GM12878 (cell line): ENCODE results near the gene MND1. TPM values are rescaled to one million over a fixed set of nuclear protein-coding genes. Genes with fewer than 3 reads are reported as not detected.

Experiments used
- ATAC-seq: fragments of 200-7000 bp; cut with Tn5 transposase; 3 replicates; pipeline ENCODE4 v1.9.1; 2020; ENCODE audit warnings: mild to moderate bottlenecking, moderate library complexity
- BruUV-seq: library from RNA; stranded (reverse); fragments of 400-500 nt; replicated peaks from 2 replicates; lab custom pipeline; 2021; lab: Mats Ljungman, UMichigan
- CTCF ChIA-PET: fragments of 300-600 bp; sonication (Branson Sonifier 250); formaldehyde crosslinking; extraction: SDS; loops from one replicate; lab custom pipeline; 2021; ENCODE audit warnings: inconsistent platforms; lab: Yijun Ruan, JAX
- POLR2A ChIA-PET: fragments of 350-600 bp; formaldehyde crosslinking; extraction: SDS; loops from one replicate; lab custom pipeline; 2021; ENCODE audit warnings: inconsistent platforms; lab: Charles Lee
- RAD21 ChIA-PET: fragments of 300-600 bp; sonication (Branson Sonifier 250); formaldehyde crosslinking; loops from one replicate; lab custom pipeline; 2023; ENCODE audit warnings: antibody characterized with exemption; ENCODE audit not compliant: unreplicated experiment; lab: Charles Lee
- SMC1A ChIA-PET: fragments of 300-600 bp; sonication (Branson Sonifier 250); formaldehyde crosslinking; loops from one replicate; lab custom pipeline; 2023; ENCODE audit not compliant: unreplicated experiment, uncharacterized antibody; lab: Charles Lee
- DNase-seq: peaks from one replicate; pipeline ENCODE4 v3.0.0-alpha.2; 2011; ENCODE audit warnings: low read depth, low spot score
- FAIRE-seq: peaks from 3 replicates; lab custom pipeline; 2011; peaks lifted over from hg19 to GRCh38; lab: Jason Lieb, UNC
- H2AFZ ChIP-seq: 2 replicates; pipeline ENCODE4 v1.6.0; 2011; ENCODE audit warnings: low read depth, low read length, control low read depth; ENCODE audit not compliant: control insufficient read depth
- H3K27ac ChIP-seq: 2 replicates; pipeline ENCODE4 v1.5.1; 2011; ENCODE audit warnings: control low read depth; ENCODE audit not compliant: control insufficient read depth, insufficient read depth
- H3K27me3 ChIP-seq, 2 experiments: replicated peaks in 1 of 2; 2 replicates each; pipeline versions ENCODE4 v1.6.0 to v1.6.1; 2011; ENCODE audit warnings: low read length in 1 of 2; ENCODE audit not compliant: control insufficient read depth in 2 of 2, insufficient read depth in 2 of 2
- H3K36me3 ChIP-seq, 2 experiments: 2 replicates each; pipeline ENCODE4 v1.5.1; 2011; ENCODE audit warnings: low read length in 1 of 2; ENCODE audit not compliant: control insufficient read depth in 2 of 2, insufficient read depth in 2 of 2
- H3K4me1 ChIP-seq: 2 replicates; pipeline ENCODE4 v1.6.1; 2011; ENCODE audit warnings: mild to moderate bottlenecking, low read length, moderate library complexity, mixed read lengths; ENCODE audit not compliant: control insufficient read depth, insufficient read depth
- H3K4me2 ChIP-seq: 2 replicates; pipeline ENCODE4 v1.6.0; 2011; ENCODE audit warnings: control low read depth; ENCODE audit not compliant: control insufficient read depth, insufficient read depth
- H3K4me3 ChIP-seq: fragments of 200-600 bp; sonication (generic); 2 replicates; pipeline ENCODE4 v1.5.1; 2016
- H3K79me2 ChIP-seq: 2 replicates; pipeline ENCODE4 v1.6.0; 2011; ENCODE audit warnings: low read length; ENCODE audit not compliant: control insufficient read depth, insufficient read depth
- H3K9ac ChIP-seq: 2 replicates; pipeline ENCODE4 v1.8.0; 2011; ENCODE audit warnings: low read length, control low read depth, mixed read lengths; ENCODE audit not compliant: control insufficient read depth, insufficient read depth
- H3K9me3 ChIP-seq: replicated peaks from 3 replicates; pipeline ENCODE4 v1.5.1; 2011; ENCODE audit warnings: mild to moderate bottlenecking, low read length; ENCODE audit not compliant: control insufficient read depth, insufficient read depth
- H4K20me1 ChIP-seq: 2 replicates; pipeline ENCODE4 v1.6.0; 2011; ENCODE audit not compliant: control insufficient read depth, insufficient read depth
- ATF7 ChIP-seq: fragments of 450-650 bp; IDR thresholded peaks from 2 replicates; pipeline ENCODE4 v1.6.1; 2016; ENCODE audit warnings: low read depth, mild to moderate bottlenecking
- BMI1 ChIP-seq: fragments of 450-650 bp; IDR thresholded peaks from 2 replicates; pipeline ENCODE4 v1.6.1; 2016; ENCODE audit warnings: mild to moderate bottlenecking, moderate library complexity, borderline replicate concordance
- CUX1 ChIP-seq: IDR thresholded peaks from 2 replicates; pipeline ENCODE4 v1.6.1; 2012; ENCODE audit warnings: improper control_type of control experiment, low read depth, low read length; ENCODE audit not compliant: insufficient replicate concordance
- E4F1 ChIP-seq: fragments of 450-650 bp; IDR thresholded peaks from 2 replicates; pipeline ENCODE4 v1.6.1; 2018; ENCODE audit warnings: borderline replicate concordance, mild to moderate bottlenecking; ENCODE audit not compliant: partially characterized antibody
- PML ChIP-seq: IDR thresholded peaks from 2 replicates; pipeline ENCODE4 v1.6.1; 2012; ENCODE audit warnings: low read length, inconsistent platforms
- SMAD5 ChIP-seq: IDR thresholded peaks from 2 replicates; pipeline ENCODE4 v1.6.1; 2016; ENCODE audit warnings: antibody characterized with exemption, low read depth
- SRF ChIP-seq, 2 experiments: IDR thresholded peaks; 2 replicates each; pipeline ENCODE4 v1.6.1; 2011; ENCODE audit warnings: low read depth in 2 of 2, low read length in 2 of 2, mild to moderate bottlenecking in 1 of 2, moderate library complexity in 1 of 2
- ZNF592 ChIP-seq: fragments of 450-650 bp; IDR thresholded peaks from 2 replicates; pipeline ENCODE4 v1.6.1; 2017; ENCODE audit warnings: mild to moderate bottlenecking, moderate library complexity
- WGBS: methylation state at CpG from one replicate; pipeline ENCODE4 v1.1.6; 2016; ENCODE audit warnings: low lambda C conversion rate; ENCODE audit not compliant: insufficient replicate concordance, insufficient coverage; ENCODE audit errors: missing lambda C conversion rate; 5-methylcytosine and 5-hydroxymethylcytosine counted together
- in situ Hi-C: fragments of 300-500 bp; cut with MboI; formaldehyde crosslinking; loops from 9 replicates; pipeline ENCODE4 v1.14.3; 2018; ENCODE audit warnings: mixed read lengths
- intact Hi-C: fragments of 100-400 bp; cut with micrococcal nuclease; formaldehyde crosslinking; loops from one replicate; pipeline ENCODE4 v1.14.2; 2022; ENCODE audit not compliant: unreplicated experiment
- polyA plus RNA-seq, 11 experiments: library from polyadenylated mRNA; depleted of rRNA in 4 of 11; unstranded in 6 of 11; stranded (reverse) in 5 of 11; fragments of >200 nt; fragmentation: Nextera tagmentation in 4 of 11; fragmentation: Illumina TruSeq in 1 of 11; extraction: Ambion mirVana in 4 of 11; extraction: Trizol in 1 of 11; gene quantifications; 1 replicate in 1 of 11; 2 replicates in 10 of 11; pipeline versions ENCODE4 v1.2.1 to v1.2.3, GENCODE V29; 2011 to 2016; ENCODE audit warnings: inconsistent platforms in 2 of 11, missing spikeins in 2 of 11, low read depth in 1 of 11
- total RNA-seq, 4 experiments: library from RNA; depleted of rRNA in 3 of 4; stranded (reverse); fragments of >200 nt in 3 of 4; fragmentation: Illumina TruSeq in 1 of 4; extraction: Trizol in 1 of 4; gene quantifications; 2 replicates each; pipeline versions ENCODE4 v1.2.1 to v1.2.3, GENCODE V29; 2013 to 2021

The MND1 gene
- total and polyA plus RNA-seq, 10 of the 15 experiments (the other 5 are each of a cell fraction or from before 2014, with no cell fraction given), result 17.7 to 58.1 (median 47.3) TPM

GRCh38 chr4:153399358-153399757 lies 54.9 kb downstream of the MND1 start:
- H3K79me2 ChIP-seq, result no peaks in the 10 kb centered on the region
- no peak overlapping the region for H3K4me3 ChIP-seq
- no TSS peak for BruUV-seq
- intact Hi-C loops, result no loop called here
- no peak overlapping the region for H3K9ac ChIP-seq
- no peak for ATAC-seq
- SMC1A ChIA-PET, result interaction anchor here (1.2 kb wide), 1 partner anchor 14 kb away, joined by 3 read pairs; no protein-coding TSS in a partner anchor
- H4K20me1 ChIP-seq, result no peaks in the 10 kb centered on the region
- CTCF ChIA-PET, result interaction anchor here (1.1 kb wide), 1 partner anchor 25 kb away, joined by 3 read pairs; no protein-coding TSS in a partner anchor
- no peak for TF ChIP-seq SMAD5
- TF ChIP-seq PML, result no peak
- TF ChIP-seq E4F1, result no peak
- no peak for TF ChIP-seq SRF (IDR thresholded peaks at IDR 0.05; ENCODE audit: low read depth in 2 of 2, low read length in 2 of 2)
- TF ChIP-seq ATF7, result no peak
- TF ChIP-seq CUX1, result no peak
- no peak for TF ChIP-seq ZNF592
- no peak for TF ChIP-seq BMI1
- POLR2A ChIA-PET, result no interaction called here
- no peaks in the 10 kb centered on the region for H3K27me3 ChIP-seq
- no peaks in the 10 kb centered on the region for H3K4me1 ChIP-seq
- no peaks in the 10 kb centered on the region for H3K9me3 ChIP-seq
- WGBS, result 93% methylated on average over 3 of the region's 3 CpGs
- no peak overlapping the region for H3K27ac ChIP-seq
- no peak overlapping the region for H3K4me2 ChIP-seq
- no peak for FAIRE-seq
- RAD21 ChIA-PET, result no interaction called here
- H3K36me3 ChIP-seq, result no peaks in the 10 kb centered on the region; a peak in 3 of 4 replicates
- in situ Hi-C loops, result no loop called here
- no peak for DNase-seq
- no peak overlapping the region for H2AFZ ChIP-seq
